ENCODE results near the gene FTCD.

DNA sequence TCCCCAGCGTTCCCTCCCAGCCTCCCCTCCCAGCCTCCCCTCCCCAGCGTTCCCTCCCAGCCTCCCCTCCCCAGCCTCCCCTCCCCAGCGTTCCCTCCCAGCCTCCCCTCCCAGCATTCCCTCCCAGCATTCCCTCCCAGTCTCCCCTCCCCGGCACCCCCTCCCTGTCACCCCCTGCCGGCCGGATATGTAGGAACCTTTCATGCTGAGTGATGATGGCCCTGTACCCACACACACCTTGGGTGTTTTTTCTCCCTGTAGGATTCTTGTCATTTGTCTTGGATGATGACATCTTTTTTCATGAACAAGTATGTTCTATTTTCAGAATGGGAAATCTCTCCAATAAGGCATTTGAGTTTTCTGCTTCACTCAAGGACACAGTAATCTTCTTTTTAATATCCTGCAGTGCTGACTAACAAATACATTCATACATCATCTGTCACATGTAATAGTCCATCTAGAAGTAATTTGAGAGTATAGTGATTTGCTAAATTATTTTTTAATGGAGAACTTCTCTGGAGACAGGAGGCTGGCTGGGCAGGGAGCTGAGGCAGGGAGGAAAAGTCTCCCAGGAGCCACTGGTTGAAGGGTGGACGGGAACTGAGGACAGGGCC, 19.5 kb downstream of the FTCD start:
- TF ChIP-seq, protein P1, sequence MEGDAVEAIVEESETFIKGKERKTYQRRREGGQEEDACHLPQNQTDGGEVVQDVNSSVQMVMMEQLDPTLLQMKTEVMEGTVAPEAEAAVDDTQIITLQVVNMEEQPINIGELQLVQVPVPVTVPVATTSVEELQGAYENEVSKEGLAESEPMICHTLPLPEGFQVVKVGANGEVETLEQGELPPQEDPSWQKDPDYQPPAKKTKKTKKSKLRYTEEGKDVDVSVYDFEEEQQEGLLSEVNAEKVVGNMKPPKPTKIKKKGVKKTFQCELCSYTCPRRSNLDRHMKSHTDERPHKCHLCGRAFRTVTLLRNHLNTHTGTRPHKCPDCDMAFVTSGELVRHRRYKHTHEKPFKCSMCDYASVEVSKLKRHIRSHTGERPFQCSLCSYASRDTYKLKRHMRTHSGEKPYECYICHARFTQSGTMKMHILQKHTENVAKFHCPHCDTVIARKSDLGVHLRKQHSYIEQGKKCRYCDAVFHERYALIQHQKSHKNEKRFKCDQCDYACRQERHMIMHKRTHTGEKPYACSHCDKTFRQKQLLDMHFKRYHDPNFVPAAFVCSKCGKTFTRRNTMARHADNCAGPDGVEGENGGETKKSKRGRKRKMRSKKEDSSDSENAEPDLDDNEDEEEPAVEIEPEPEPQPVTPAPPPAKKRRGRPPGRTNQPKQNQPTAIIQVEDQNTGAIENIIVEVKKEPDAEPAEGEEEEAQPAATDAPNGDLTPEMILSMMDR (IDR thresholded peaks at IDR 0.05) = no peak
- TF ChIP-seq EP300 (IDR thresholded peaks at IDR 0.05) (no peak), POLR2A (IDR thresholded peaks at IDR 0.05) (no peak)
